C1 segment of cervical spinal cord (tissue), 14 donors: ENCODE data around the gene SERTAD4.
"Not testable (repeated sequence)": the region's sequence is repeated elsewhere in the genome, so short reads cannot be mapped to it uniquely, and the experiment has no call there.

Experiments used
- DNase-seq, 14 donors: peaks; one replicate each; lab custom pipeline; 2025; lab: John Stamatoyannopoulos, UW

Gene SERTAD4

GRCh38 chr1:210232511-210233215 is at the start of gene SERTAD4:
Gene SERTAD4, plus strand, starts transcription at chr1:210232796. Its CDS starts 5,165 bp downstream, at chr1:210237961.
- peak in 10 of 14 donors; percentile 22 to 84 (median 42) for DNase-seq

DNA sequence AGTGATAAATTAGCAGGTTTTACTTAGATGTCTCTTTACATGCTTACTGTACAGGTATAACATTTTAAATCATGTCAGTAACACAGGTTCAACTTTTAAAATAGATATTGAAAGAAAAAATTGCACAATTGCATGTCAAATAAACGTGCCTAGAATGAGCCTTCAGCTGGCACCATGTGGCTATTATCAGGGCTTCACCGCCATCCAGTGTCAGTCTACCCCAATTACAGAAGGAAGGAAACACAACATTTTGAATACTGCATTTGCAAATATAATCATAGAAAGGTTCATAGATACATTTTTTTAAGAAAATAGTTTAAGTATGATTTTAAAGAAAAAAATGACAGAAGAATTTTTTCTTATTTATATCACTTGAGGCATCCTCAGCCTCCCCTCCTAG is 47.5 kb upstream of the SERTAD4 start:
- no peak for DNase-seq

GRCh38 chr1:210187849-210188606 is 44.6 kb upstream of the SERTAD4 start:
- DNase-seq = not testable (repeated sequence)

DNA sequence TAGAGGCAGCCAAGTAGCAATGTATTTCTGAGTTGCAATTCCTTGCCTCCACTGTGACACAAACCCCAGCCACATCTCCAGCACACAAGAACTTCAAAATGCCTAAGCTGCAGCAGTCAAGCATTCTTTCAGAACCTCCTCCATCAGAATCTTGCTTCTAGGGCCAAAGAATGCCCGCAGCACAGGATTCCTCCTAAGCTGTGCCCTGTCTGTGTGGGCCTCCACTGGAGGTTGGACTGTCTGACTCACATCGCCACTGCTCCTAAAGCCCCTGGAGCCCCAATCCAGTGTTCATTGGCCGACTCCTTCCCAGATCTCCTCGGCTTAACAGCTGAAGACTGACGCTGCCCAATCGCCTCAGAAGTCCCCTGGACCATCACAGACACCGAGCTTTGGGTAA is 43.2 kb upstream of the SERTAD4 start:
- no peak for DNase-seq

DNA sequence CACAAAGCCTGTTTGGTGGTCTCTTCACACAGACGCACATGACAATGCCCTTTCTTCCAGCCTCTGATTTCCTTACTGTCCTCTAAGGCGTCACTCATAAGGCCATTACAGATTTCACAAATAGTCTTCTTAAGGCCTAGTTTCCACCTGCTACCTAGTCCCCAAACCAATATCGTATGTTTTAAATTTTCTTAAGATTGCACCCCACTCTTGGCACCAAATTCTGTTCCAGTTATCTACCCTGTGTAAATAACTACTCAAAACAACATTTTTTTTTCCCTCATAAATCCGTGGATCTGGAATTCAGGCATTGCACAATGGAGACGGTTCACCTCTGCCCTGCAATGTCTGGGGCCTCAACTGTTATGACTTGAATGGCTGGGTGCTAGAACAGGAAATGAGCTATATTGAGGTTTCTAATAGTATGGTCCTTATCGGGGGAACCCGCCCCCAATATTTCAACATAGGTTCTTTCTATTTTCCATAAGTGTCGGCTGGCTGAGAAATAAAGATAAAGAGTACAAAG is 36.9 kb upstream of the SERTAD4 start:
- no peak for DNase-seq

DNA sequence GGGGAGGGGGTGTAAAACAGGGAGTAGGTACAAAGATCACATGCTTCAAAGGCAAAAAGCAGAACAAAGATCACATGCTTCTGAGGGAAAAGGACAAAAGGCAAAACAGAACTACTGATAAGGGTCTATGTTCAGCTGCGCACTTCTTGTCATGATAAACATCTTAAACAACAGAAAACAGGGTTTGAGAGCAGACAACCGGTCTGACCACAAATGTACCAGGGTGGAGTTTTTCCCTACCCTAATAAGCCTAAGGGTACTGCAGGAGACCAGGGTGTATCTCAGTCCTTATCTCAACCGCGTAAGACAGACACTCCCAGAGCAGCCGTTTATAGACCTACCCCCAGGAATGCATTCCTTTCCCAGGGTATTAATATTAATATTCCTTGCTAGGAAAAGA is 36.3 kb upstream of the SERTAD4 start:
- not testable (repeated sequence) for DNase-seq

DNA sequence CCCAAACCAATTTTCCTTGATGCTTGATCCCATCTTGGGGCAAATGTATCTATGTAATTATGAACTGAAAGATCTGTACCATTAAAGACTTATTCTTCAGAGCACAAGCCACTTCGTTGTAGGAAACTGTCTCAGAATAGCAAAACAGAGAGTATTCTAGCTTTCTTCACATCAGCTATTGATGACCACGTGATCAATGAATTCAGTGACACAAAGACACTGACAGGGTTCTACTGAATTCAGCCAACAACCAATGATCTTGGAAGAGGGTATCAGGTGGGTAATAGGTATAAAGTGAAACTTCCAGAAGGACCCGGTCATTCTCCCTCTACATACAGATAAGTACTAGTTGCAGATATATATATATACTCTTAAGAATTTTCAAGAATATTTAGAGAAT is 33.8 kb upstream of the SERTAD4 start:
- DNase-seq = no peak

- DNase-seq = no peak
These were observed 32.4 kb upstream of the SERTAD4 start for GRCh38 chr1:210200124-210200736.

GRCh38 chr1:210201681-210202080 is 30.9 kb upstream of the SERTAD4 start:
- DNase-seq = no peak

GRCh38 chr1:210207597-210208450 is 24.8 kb upstream of the SERTAD4 start:
- no peak for DNase-seq

DNA sequence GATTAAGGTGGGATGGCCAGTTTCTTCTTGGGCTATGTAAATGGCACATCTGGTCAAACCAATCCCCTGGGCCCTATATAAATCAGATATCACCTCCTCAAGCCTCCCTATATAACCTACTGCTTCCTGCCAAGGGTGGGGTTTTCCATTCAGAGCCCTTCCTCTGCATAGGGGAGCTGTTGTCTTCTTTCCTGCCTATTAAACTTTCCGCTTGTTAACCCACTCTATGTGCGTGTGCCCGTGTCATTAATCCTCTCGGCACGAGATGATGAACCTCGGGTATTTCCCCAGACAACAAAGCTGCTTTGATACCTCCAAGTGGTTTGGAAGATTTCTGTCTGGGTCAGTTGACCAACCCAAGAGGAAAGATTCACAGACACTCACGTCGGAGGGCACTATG is 19.3 kb upstream of the SERTAD4 start:
- no peak for DNase-seq

GRCh38 chr1:210214573-210215409 is 17.8 kb upstream of the SERTAD4 start:
- no peak for DNase-seq

DNA sequence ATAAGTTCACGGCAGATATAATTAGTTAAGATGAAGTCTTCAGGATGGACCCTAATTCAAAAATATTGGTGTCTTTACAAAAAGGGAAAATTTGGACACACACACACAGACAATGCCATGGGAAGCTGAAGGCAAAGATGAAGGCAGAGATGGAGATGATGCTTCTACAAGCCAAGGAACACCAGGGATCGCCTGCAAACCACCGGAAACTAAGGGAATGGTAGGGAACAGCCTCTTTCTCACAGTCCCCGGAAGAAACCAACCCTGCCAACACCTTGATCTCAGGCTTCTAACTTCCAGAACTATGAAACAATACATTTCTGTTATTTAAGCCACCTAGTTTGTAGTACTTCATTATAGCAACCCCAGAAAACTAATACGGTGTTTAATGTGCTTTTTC is 15.1 kb upstream of the SERTAD4 start:
- no peak for DNase-seq

DNA sequence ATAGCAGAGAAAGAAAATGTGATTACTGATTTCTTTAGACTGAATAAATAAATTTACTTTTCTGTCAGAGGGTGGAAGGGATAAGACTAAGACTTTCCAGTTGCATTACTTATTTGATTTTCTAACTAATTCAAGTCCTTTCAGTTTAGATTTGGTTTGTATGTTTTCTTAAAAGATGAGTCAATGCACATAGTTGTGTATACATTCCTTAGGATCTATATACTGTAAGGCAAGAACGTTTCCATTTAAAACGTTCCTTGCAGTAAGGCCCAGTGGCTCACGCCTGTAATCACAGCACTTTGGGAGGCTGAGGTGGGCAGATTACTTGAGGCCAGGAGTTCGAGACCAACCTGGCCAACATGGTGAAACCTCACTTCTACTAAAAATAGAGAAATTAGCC is 14.5 kb upstream of the SERTAD4 start:
- DNase-seq = no peak

GRCh38 chr1:210222340-210223006 is 10.1 kb upstream of the SERTAD4 start:
- no peak for DNase-seq

GRCh38 chr1:210223226-210223904 is 9.2 kb upstream of the SERTAD4 start:
- no peak for DNase-seq

GRCh38 chr1:210228158-210228557 is 4.4 kb upstream of the SERTAD4 start:
- no peak for DNase-seq

- no peak for DNase-seq
These were observed 2.4 kb upstream of the SERTAD4 start for GRCh38 chr1:210230149-210230695.
